NCI-H2029 treated with DMSO at 0.1 percent for 48 hours (cell line): Measurements from ENCODE around the gene PDE3A.

Experiments
- DNase-seq: peaks from one replicate; lab custom pipeline; 2025; lab: John Stamatoyannopoulos, UW

The PDE3A gene

GRCh38 chr12:20458011-20458410 is 89.7 kb downstream of the PDE3A start:
- no peak for DNase-seq

DNA sequence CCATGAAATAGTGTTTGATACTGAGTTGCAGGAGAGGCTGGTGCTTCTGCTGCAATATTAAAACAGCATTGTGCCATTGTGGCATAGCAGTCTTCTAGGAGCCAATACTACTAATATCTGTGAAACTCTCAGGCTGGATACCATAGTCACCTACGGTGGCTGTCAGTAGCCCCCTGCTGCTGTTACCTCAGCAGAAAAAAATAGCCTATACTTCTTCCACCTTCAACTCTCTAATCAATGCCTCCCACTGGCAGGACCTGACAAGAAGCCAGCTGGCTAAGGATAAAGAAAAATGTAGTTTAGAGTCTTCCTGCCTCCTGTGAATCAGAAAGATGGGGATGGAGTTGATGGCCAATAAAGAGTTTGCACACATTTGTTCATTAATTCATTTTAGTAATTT is 91.6 kb downstream of the PDE3A start:
- DNase-seq = no peak

DNA sequence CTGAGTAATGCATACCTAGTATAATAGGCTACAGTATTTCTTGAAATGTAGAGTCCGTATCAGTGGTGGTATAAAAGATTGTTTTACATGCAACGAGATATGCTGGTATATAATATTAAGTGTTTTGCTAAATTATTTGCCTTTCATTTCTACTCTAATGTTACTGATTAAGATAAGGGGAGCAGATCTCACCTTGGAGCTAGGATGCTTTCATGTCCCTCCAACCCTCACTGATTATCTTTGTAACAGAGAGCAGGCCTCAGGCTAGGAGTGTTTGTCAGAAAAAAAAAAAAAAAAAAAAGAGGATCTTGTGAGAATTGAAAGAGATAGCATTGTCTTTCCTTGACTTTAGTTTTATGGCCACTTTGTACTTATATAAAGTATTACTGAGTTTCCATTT is 92.6 kb downstream of the PDE3A start:
- no peak for DNase-seq

- DNase-seq = no peak
Observed at GRCh38 chr12:20463913-20464524, 95.7 kb downstream of the PDE3A start.

DNA sequence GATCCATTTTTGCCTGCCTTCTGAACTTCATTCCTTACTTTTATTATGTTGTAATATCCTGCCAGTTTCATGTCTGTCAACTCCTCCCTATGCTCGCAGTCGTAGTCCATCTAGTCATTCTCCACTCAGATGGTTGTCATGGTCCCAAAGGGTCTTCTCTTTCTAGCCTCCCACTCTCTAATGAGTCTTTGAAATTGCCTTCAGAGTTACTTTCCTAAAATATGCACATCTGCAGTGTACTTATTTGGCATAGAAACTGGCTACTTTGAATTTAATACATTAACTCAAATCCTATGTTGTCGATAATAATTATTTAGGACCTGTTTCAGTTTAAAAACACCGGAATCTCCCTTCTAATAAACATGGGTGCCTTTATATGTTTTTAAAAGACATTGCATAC is 101.0 kb downstream of the PDE3A start:
- no peak for DNase-seq

DNA sequence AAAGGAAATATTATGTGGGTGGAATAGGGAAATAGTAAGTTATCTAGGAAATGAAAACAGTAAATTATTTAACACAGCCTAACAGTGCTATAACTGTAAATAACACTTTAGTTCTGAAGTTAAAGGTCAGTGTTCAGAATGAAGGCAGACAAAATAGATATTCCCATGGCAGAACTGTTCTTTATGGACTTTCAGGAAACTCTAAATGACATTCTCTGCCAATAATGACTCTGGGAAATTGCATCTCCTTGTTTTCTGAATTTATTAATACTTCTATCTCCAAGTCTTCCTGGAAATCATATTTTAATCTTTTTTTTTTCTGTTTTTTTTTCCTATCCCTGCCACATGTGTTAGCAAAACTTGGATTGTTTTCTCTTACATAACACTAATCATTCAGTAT is 101.4 kb downstream of the PDE3A start:
- DNase-seq = no peak

- DNase-seq = no peak
Observed at GRCh38 chr12:20472102-20472782, 103.9 kb downstream of the PDE3A start.

- DNase-seq = no peak
Observed at GRCh38 chr12:20473133-20473532, 104.8 kb downstream of the PDE3A start.

GRCh38 chr12:20474016-20474415 is 105.7 kb downstream of the PDE3A start:
- DNase-seq = no peak

DNA sequence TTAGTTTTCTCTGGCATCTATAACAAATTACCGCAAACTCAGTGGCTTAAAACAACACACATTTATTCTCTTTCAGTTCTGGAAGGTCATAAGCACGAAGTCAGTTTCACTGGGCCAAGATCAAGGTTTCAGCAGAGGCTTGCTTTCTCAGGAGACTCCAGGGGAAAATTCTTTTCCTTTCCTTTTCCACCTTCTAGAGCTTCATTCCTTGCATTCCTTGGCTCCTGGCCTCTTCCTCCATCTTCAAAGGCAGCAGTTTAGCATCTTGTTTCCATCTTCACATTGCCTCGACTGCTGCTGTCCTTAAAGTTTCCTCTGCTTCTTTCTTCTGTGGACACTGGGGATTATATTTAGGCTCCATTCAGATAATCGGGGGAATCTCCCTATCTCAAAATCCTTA is 106.1 kb downstream of the PDE3A start:
- no peak for DNase-seq

- DNase-seq = no peak
Observed at GRCh38 chr12:20475542-20475941, 107.2 kb downstream of the PDE3A start.

DNA sequence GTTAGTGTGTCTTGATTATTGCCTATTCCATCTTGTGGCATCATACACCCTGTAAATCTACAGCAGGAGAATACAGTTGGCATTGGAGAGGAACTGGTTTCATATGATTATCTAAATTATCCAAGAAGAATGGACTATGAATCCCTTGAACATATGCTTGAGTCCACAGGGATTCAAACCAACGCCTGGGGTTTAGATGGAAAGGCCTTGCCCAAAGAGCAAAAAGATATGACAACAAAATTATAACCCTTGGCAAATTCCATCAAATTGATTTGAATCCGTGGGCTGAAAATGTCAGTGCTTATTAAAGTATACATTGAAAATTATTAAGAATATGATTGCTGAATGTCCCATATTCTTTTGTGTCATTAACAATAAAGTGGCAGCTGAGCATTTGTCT is 108.2 kb downstream of the PDE3A start:
- no peak for DNase-seq

- no peak for DNase-seq
Observed at GRCh38 chr12:20477255-20477654, 108.9 kb downstream of the PDE3A start.

- DNase-seq = no peak
Observed at GRCh38 chr12:20477672-20478071, 109.3 kb downstream of the PDE3A start.

DNA sequence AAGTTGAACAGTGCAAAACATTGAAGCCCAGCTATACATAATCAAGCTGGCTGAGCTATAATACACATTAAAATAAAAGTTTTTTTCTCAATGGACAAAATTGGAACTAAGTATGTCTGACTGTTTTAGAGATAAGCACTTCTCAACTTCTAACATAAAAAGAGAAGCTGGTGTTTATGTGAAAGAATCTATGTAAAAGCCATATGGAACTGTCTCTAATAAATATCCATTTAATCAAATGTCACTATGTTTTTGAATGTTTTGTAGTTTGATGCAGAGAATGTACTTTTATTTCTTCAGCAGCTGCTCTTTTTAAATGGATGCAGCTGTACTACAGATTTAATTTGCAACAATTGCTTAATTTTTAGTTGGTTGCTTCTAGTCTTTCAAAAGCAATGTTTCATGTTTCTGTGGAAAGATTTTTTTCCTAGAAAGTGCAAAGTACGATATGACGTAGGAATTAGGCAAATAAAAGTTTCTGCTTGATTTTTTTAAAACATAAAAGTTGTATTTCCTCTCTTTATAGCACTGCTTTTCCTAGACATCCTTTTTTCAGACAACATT is 114.2 kb downstream of the PDE3A start:
- DNase-seq = no peak

- no peak for DNase-seq
Observed at GRCh38 chr12:20483776-20484175, 115.4 kb downstream of the PDE3A start.

DNA sequence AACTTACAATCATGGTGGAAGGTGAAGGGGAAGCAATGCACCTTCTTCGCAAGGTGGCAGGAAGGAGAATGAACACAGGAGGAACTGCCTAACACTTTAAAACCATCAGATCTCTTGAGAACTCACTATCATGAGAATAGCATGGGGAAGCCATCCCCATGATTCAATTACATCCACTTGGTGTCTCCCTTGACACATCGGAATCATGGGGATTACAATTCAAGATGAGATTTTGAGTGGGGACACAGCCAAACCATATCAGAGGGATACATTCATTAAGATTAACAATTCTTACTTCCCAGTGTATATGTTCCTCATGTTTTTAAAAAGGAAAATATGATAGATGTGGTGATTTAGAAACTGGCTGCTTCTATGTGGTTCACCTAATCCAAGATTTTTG is 117.9 kb downstream of the PDE3A start:
- no peak for DNase-seq

DNA sequence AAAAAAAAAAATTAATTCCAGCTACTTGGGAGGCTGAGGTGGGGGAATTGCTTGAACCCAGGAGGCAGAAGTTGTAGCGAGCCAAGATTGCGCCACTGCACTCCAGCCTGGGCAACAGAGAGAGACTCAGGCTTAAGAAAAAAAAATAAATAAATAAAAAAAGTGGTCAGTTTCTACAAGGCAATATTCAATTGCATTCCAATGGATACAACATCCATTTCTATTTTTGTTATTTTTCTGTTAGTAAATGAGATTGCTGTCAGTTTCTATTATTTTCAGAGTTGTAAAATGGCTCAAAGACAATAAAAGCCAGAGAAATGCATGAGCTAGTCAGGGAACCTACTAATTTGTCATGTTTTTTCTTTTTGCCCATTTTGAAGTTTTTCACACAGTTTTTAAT is 119.2 kb downstream of the PDE3A start:
- no peak for DNase-seq

GRCh38 chr12:20489645-20490044 is 121.3 kb downstream of the PDE3A start:
- no peak for DNase-seq

DNA sequence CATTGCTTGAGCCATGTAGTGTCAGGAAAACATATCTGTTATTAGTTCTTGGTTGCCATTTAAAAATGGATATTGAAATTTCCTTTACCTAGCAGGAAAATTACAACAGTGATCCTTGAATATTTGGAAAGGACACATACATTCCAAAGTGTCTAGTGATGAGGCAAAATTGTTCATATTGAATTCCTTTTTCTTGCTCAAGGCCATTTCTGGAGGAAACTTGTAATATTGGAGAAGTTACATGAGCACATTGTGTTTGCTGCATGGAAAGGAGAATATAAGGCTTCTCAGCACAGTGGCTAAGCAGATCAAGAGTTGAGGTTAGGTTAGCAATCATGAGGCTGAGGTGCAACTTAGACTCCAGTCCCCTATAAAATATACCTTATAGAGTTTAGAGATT is 121.9 kb downstream of the PDE3A start:
- DNase-seq = no peak

DNA sequence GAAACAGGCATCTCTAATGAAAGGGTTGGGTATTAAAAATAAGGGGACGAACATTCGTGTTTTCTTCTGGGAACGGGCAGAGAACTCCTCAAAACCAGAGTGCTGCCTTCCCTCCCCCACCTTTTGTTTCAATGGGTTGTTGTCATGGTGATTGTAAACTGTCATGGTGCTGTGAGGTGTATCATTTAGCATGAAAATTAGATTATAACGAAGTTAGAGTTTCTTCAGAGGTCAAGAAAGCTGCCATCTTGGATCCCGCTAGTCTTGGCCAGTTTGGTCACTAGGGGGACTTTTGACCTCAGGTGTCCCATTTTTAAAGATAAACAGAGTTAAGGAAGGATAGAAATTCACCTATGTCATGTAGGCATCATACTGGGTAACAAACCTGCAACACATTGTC is 123.0 kb downstream of the PDE3A start:
- no peak for DNase-seq

DNA sequence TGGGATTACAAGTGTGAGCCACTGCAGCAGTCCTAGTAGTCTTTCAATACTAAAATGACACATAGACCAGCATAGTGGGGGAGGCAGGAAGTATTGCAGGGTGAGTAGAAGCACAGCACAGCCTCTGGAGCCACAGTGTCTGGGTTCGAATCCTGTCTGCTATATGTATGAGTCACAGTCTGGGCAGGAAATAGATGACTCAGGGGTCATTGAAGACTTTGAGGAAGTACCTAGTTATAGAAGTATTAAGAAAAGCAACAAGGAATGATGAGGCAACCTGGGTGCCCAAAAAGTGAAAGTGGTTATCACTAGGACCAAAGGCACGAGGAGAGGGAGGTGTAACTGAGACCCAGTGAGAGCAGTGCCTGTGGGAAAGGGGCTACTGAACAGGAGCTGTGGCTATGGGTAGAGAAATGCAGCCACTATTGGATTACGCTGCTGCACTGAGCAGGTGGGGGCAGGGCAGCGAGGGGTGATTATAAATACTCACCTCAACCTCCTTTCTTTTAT is 124.0 kb downstream of the PDE3A start:
- DNase-seq = no peak

- no peak for DNase-seq
Observed at GRCh38 chr12:20493934-20494333, 125.6 kb downstream of the PDE3A start.

DNA sequence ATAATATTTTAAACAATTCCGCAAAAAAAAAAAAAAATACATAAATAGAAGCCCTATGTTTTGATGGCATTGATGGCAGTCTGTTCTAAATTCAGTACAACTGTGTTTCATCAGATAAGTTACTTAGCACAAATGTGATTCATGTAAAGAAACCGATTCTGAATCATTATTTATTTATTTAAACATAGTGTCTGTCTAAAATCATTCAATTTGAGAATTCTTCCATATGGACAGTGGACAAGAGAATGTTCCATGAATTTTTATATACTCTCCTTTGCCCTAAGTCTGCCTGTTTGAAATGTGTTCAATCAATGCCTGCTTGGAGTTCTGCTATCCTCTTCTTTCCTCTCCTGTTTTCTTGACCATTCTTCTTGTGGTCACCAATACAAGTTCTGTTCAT is 126.5 kb downstream of the PDE3A start:
- no peak for DNase-seq
